GM12891 (cell line): Measurements from ENCODE around the gene PTGR3.
"Not testable (repeated sequence)": the region's sequence is repeated elsewhere in the genome, so short reads cannot be mapped to it uniquely, and the experiment has no call there.

ENCODE experiments used
- DNase-seq: peaks from one replicate; pipeline ENCODE4 v3.0.0; 2011; ENCODE audit warnings: low spot score; ENCODE audit not compliant: insufficient read length
- FAIRE-seq: peaks from 2 replicates; lab custom pipeline; 2011; peaks lifted over from hg19 to GRCh38; lab: Jason Lieb, UNC
- PAX5 ChIP-seq: IDR thresholded peaks from 2 replicates; pipeline ENCODE4 v1.6.1; 2011; ENCODE audit warnings: low read length, moderate library complexity, mild to moderate bottlenecking; ENCODE audit not compliant: insufficient read depth, severe bottlenecking
- POLR2A ChIP-seq: IDR thresholded peaks from 2 replicates; pipeline ENCODE4 v1.6.1; 2011; ENCODE audit warnings: low read depth, low read length, control low read depth
- POLR2AphosphoS5 ChIP-seq: IDR thresholded peaks from 2 replicates; pipeline ENCODE4 v1.6.1; 2011; ENCODE audit warnings: low read depth, low read length, control low read depth
- POU2F2 ChIP-seq: IDR thresholded peaks from 2 replicates; pipeline ENCODE4 v1.6.1; 2011; ENCODE audit warnings: low read depth, mild to moderate bottlenecking, control low read depth, low read length, moderate library complexity
- SPI1 ChIP-seq: IDR thresholded peaks from 2 replicates; pipeline ENCODE4 v1.6.1; 2011; ENCODE audit warnings: low read depth, low read length, control low read depth
- TAF1 ChIP-seq: IDR thresholded peaks from 2 replicates; pipeline ENCODE4 v1.6.1; 2011; ENCODE audit warnings: low read depth, low read length, control low read depth

PTGR3 gene

DNA sequence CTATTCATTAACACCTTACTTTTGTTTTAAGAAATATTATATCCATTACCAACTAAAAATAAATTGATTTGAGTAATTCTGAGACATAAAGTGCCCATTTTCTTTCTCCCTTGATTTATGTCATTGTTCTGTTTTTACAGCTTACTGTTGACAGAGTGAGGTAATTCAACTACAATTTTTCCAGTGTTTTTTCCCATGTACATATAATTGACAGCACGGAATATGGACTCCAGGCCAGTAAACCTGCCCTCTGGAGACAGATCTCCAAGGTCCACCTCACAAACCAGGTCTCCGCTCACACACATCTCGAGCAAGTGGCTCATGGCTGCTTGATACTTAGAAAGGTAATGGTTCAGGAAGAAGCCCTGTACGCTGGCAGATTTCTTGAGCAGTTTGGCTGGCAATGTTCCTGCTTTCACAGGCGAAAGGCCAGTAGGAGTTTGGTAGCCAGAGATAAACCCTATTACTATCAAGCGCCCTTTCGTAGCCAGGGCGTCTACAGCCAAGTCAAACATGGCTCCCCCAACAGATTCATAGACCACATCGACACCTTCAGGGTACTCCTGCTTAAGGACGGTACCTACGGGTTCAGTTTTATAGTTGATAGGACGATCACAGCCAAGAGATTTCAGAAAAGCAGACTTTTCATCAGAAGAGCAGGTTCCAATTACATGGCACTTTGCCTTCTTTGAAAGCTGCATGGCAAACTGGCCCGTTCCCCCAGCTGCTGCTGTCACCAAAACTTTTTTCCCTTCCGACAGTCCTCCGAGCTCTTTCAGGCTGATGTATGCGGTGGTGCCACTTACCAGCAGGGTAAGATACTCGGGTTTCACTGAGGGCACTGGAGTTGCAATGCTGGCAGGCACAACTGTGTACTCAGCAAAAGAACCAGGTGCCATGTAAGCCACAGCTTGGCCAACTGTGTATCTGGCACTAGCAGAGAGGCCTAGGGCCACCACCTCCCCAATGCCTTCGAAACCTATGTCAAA, 7.4 kb downstream of the PTGR3 start:
- DNase-seq: no peak
- peak; percentile 16 for FAIRE-seq

GRCh38 chr18:75200605-75201280, 8.2 kb downstream of the PTGR3 start:
- TF ChIP-seq PAX5: no peak
- FAIRE-seq (no peak), DNase-seq (no peak)

More for the DNA sequence above, 7.4 kb downstream of the PTGR3 start:
- TF ChIP-seq TAF1 (no peak), POU2F2 (no peak), POLR2A (no peak), SPI1 (no peak), PAX5 (no peak), POLR2AphosphoS5 (no peak)

DNA sequence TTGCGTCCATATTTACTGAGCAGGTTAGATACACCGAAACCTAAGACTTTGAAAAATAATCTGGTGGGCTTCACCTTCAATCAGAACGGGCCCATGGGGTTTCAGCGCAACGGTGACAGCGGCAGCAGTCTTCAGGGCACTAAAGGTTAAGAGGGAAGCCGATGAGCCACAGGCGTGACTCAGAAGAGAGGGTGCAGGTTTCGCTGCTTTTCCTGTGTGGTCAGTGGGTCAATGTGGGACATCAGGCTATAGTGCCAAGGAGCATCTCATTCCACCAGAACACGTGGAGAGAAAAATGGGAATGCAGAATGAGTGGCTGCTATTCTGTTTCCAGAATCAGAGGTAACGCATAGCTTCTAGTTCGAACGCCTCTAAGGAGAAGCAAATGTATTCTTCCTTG, 8.9 kb downstream of the PTGR3 start:
- TF ChIP-seq TAF1: no peak
- no peak for TF ChIP-seq POU2F2
- TF ChIP-seq PAX5: no peak
- no peak for TF ChIP-seq SPI1
- no peak for TF ChIP-seq POLR2A
- no peak for TF ChIP-seq POLR2AphosphoS5
- FAIRE-seq (no peak), DNase-seq (no peak)

DNA sequence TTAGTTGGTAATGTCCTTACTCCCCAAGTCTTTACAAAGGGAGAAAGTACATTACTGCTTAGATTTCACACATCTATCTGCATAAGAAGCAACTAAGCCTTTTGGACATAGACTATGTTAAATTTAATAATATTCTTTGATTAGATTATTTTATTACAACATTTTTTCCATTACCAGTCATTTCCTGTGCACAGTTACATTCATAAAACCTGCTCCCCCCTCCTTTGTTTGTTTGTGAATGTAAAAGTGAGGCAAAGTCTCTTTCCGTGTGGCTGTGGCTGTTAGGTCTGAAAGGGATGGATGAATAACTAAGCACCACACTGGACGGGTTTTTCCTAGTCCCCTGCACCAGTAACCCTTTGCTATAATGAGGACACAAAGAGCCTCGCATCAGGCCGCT, 9.6 kb downstream of the PTGR3 start:
- TF ChIP-seq PAX5: no peak
- no peak for TF ChIP-seq POLR2A
- no peak for TF ChIP-seq POLR2AphosphoS5
- TF ChIP-seq POU2F2: no peak
- TF ChIP-seq TAF1: no peak
- no peak for TF ChIP-seq SPI1
- FAIRE-seq (no peak), DNase-seq (no peak)

DNA sequence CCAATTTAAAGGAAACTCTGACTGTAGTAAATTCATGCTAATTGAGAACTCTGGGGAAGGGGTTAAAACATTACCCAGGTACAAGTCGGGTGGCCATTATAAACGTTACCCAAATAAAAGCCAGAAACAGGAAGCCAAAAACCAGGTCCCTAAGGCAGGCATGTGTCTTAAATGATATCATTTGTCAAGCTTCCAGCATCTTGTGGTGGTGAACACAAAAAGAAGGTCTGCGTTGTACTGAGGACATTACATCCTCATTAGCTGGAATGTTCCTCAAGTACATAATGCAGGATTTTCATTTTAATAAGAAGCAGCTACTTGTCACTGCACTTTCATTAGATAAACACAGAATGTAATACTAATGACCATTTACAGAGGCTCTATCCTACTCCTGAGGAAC, 10.9 kb downstream of the PTGR3 start:
- no peak for DNase-seq
- no peak for FAIRE-seq
- TF ChIP-seq POLR2A (no peak), TAF1 (no peak), POLR2AphosphoS5 (no peak), PAX5 (no peak), POU2F2 (no peak), SPI1 (no peak)

GRCh38 chr18:75192899-75193298, 16.0 kb downstream of the PTGR3 start:
- no peak for DNase-seq
- TF ChIP-seq PAX5: no peak
- no peak for TF ChIP-seq SPI1
- TF ChIP-seq POU2F2: no peak
- no peak for TF ChIP-seq POLR2AphosphoS5
- no peak for TF ChIP-seq POLR2A
- no peak for TF ChIP-seq TAF1
- FAIRE-seq: no peak

DNA sequence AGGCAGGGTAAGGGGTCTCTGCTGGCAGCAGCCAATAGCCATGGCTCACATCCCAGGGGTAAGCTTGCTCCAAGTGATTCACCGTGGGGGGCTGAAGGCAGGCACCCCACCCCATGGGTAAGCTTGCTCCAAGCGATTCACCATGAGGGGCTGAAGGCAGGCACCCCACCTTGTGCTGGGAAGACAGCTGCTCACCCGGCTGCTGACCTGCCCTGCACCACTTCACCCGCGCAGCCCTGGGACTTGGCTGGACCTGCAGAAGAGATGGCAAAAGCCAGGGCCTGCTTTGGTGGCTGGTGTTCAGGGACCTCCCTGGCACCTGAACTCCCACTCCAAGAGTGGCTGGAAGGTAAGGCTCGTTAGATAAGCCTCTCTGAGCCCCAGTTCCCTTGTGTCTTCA, 19.2 kb downstream of the PTGR3 start:
- DNase-seq: no peak
- no peak for FAIRE-seq
- TF ChIP-seq POU2F2 (no peak), SPI1 (no peak), TAF1 (no peak), PAX5 (no peak), POLR2A (no peak), POLR2AphosphoS5 (no peak)

DNA sequence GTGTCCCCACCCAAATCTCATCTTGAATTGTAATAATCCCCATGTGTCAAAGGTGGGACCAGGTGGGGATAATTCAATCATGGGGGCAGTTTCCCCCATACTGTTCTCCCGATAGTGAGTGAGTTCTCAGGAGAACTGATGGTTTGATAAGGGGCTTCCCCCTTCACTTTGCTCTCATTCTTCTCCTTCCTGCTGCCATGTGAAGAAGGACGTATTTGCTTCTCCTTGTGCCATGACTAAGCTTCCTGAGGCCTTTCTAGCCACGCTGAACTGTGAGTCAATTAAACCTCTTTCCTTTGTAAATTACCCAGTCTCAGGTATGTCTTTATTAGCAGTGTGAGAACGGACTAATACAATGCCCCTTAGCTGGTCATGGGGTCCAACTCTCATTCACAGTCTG, 21.2 kb downstream of the PTGR3 start:
- DNase-seq, FAIRE-seq: not testable (repeated sequence)

- TF ChIP-seq POLR2AphosphoS5: no peak
- TF ChIP-seq TAF1: no peak
- no peak for TF ChIP-seq PAX5
- TF ChIP-seq POLR2A: no peak
- no peak for TF ChIP-seq POU2F2
- no peak for TF ChIP-seq SPI1
- FAIRE-seq (no peak), DNase-seq (no peak)
Measured at GRCh38 chr18:75185460-75185859, 23.5 kb downstream of the PTGR3 start.

DNA sequence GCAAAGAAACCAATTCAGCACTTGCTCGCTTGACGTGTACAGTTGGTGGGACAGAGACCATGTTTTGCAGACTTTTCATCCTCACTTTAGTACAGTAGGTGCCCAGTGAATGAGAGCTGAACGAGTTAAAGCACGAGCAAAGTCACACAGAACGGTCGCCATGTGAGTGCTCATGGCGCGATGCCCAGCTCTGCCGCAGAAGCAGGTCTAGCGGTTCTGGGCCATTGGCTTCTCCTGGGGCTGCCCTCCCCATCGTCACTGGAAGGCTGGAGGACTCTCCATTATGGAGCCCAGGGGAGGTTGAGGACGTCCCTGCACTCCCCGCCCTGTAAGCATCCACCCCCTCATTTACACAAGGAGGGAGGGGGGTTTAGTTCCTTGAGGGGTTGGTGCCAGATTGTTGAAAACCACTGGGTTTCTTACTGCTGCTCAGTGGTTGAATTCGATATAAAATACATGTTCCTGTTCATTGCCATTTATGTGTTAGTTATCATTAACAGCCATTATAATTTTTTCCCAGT, 24.9 kb downstream of the PTGR3 start:
- FAIRE-seq (no peak), DNase-seq (no peak)
- TF ChIP-seq PAX5 (no peak), POLR2AphosphoS5 (no peak), POLR2A (no peak), TAF1 (no peak)
